GM19025 (cell line): ENCODE results near the gene MRI1.

Experiments used
- ATAC-seq: cut with Tn5 transposase; IDR thresholded peaks from one replicate; pipeline ENCODE4 v1.9.1; 2021; ENCODE audit warnings: mild to moderate bottlenecking, low read depth, moderate library complexity; ENCODE audit not compliant: unreplicated experiment

Gene MRI1

GRCh38 chr19:13817615-13818371, 53.5 kb downstream of the MRI1 start:
- ATAC-seq = no peak

- ATAC-seq = no peak
Observed at GRCh38 chr19:13819238-13819637, 54.9 kb downstream of the MRI1 start.

GRCh38 chr19:13821292-13821691, 57.0 kb downstream of the MRI1 start:
- no peak for ATAC-seq

- ATAC-seq = no peak
Observed at GRCh38 chr19:13823256-13823655, 58.9 kb downstream of the MRI1 start.
